Endothelial cell of umbilical vein (primary cell): ENCODE data around the gene RASSF3. TPM values are rescaled to one million over a fixed set of nuclear protein-coding genes. Genes with fewer than 3 reads are reported as not detected.

Experiments used
- BruUV-seq: library from RNA; stranded (reverse); fragments of 400-500 nt; replicated peaks from 2 replicates; lab custom pipeline; 2021; lab: Mats Ljungman, UMichigan
- CTCF ChIA-PET: fragments of 300-600, 350-600 bp; sonication (Branson Sonifier 250); formaldehyde crosslinking; loops from one replicate; lab custom pipeline; 2021; ENCODE audit warnings: antibody characterized with exemption, inconsistent platforms; lab: Charles Lee
- POLR2A ChIA-PET: fragments of 300-600, 350-600 bp; sonication (Branson Sonifier 250); formaldehyde crosslinking; loops from one replicate; lab custom pipeline; 2021; ENCODE audit warnings: antibody characterized with exemption, inconsistent platforms; lab: Charles Lee
- DNase-seq: peaks from one replicate; pipeline ENCODE4 v3.0.0-alpha.2; 2011; ENCODE audit warnings: low read depth, low spot score
- FAIRE-seq: peaks from 2 replicates; lab custom pipeline; 2011; peaks lifted over from hg19 to GRCh38; lab: Jason Lieb, UNC
- H2AFZ ChIP-seq: 2 replicates; pipeline ENCODE4 v1.6.0; 2012; ENCODE audit warnings: low read depth, low read length, control low read depth, inconsistent platforms
- H3K27ac ChIP-seq: 2 replicates; pipeline ENCODE4 v1.5.1; 2011; ENCODE audit warnings: low read depth, mild to moderate bottlenecking, control low read depth, low read length, moderate library complexity; ENCODE audit not compliant: insufficient read depth
- H3K27me3 ChIP-seq, 2 experiments: 2 replicates each; pipeline versions ENCODE4 v1.6.0 to v1.6.1; 2011; ENCODE audit warnings: low read length in 2 of 2, mixed read lengths in 1 of 2; ENCODE audit not compliant: control insufficient read depth in 2 of 2, insufficient read depth in 2 of 2
- H3K36me3 ChIP-seq, 2 experiments: 2 replicates in 1 of 2; 3 replicates in 1 of 2; pipeline ENCODE4 v1.5.1; 2011; ENCODE audit warnings: low read length in 2 of 2, mild to moderate bottlenecking in 1 of 2, moderate library complexity in 1 of 2; ENCODE audit not compliant: control insufficient read depth in 2 of 2, insufficient read depth in 2 of 2; ENCODE audit errors: extremely low read depth in 1 of 2
- H3K4me1 ChIP-seq: 3 replicates; pipeline ENCODE4 v1.5.1; 2011; ENCODE audit warnings: mild to moderate bottlenecking, low read length; ENCODE audit not compliant: control insufficient read depth, insufficient read depth; ENCODE audit errors: extremely low read depth
- H3K4me2 ChIP-seq: 2 replicates; pipeline ENCODE4 v1.6.1; 2011; ENCODE audit warnings: low read length, control low read depth, mixed read lengths; ENCODE audit not compliant: insufficient read depth
- H3K4me3 ChIP-seq, 3 experiments: fragments of 200-600 bp in 1 of 3; sonication (generic), shearing (Covaris generic) in 1 of 3; replicated peaks in 1 of 3; 2 replicates each; pipeline ENCODE4 v1.5.1; 2011 to 2016; ENCODE audit warnings: control low read depth in 3 of 3, low read length in 3 of 3, mild to moderate bottlenecking in 2 of 3, inconsistent platforms in 1 of 3, low read depth in 1 of 3, moderate library complexity in 1 of 3; ENCODE audit not compliant: insufficient read depth in 1 of 3
- H3K79me2 ChIP-seq: 2 replicates; pipeline ENCODE4 v1.6.0; 2012; ENCODE audit warnings: low read length, inconsistent platforms; ENCODE audit not compliant: control insufficient read depth, insufficient read depth
- H3K9ac ChIP-seq: replicated peaks from 2 replicates; pipeline ENCODE3; 2011; ENCODE audit warnings: low read length, control low read depth; ENCODE audit not compliant: insufficient read depth; ENCODE audit errors: extremely low read depth
- H3K9me1 ChIP-seq: replicated peaks from 3 replicates; pipeline ENCODE4 v1.6.0; 2011; ENCODE audit warnings: mild to moderate bottlenecking, low read length; ENCODE audit not compliant: control insufficient read depth, insufficient read depth; ENCODE audit errors: extremely low read depth
- H3K9me3 ChIP-seq: replicated peaks from 2 replicates; pipeline ENCODE4 v1.5.1; 2012; ENCODE audit warnings: low read length, inconsistent platforms; ENCODE audit not compliant: control insufficient read depth, insufficient read depth
- H4K20me1 ChIP-seq: replicated peaks from 2 replicates; pipeline ENCODE3; 2011; ENCODE audit warnings: mild to moderate bottlenecking, low read length; ENCODE audit not compliant: control insufficient read depth, insufficient read depth; ENCODE audit errors: extremely low read depth
- FOS ChIP-seq: IDR thresholded peaks from 2 replicates; pipeline ENCODE4 v1.6.1; 2011; ENCODE audit warnings: mild to moderate bottlenecking, low read length, moderate library complexity, borderline replicate concordance; ENCODE audit not compliant: insufficient read depth
- POLR2A ChIP-seq: IDR thresholded peaks from 2 replicates; pipeline ENCODE4 v1.6.1; 2012; ENCODE audit warnings: low read depth, mild to moderate bottlenecking, control low read depth, low read length
- dilution Hi-C: fragments of 300-500 bp; cut with MboI; formaldehyde crosslinking; loops from one replicate; pipeline ENCODE4 v1.15.0; 2019; ENCODE audit warnings: low sequenced_read_pairs; ENCODE audit not compliant: extremely low pct_ligation_motif_present
- intact Hi-C: fragments of 100-400 bp; cut with micrococcal nuclease; formaldehyde crosslinking; loops from one replicate; pipeline ENCODE4 v1.10.0; 2022
- polyA plus RNA-seq, 4 experiments: library from polyadenylated mRNA; depleted of rRNA in 3 of 4; stranded (reverse) in 3 of 4; unstranded in 1 of 4; fragments of >200 nt; gene quantifications; 2 replicates each; pipeline versions ENCODE4 v1.2.1 to v1.2.3, GENCODE V29; 2011 to 2012; ENCODE audit warnings: missing spikeins in 1 of 4
- total RNA-seq: library from RNA; stranded (reverse); gene quantifications from 2 replicates; pipeline ENCODE4 v1.2.3, GENCODE V29; 2021

The RASSF3 gene
- total and polyA plus RNA-seq, 2 donors (not counting 3 experiments of a cell fraction or from before 2014, with no cell fraction given), result 20.2 to 60.8 TPM

- Histone ChIP-seq H4K20me1 (no peaks in the 10 kb centered on the region), H3K36me3 (peaks cover 5 to 24% of the 10 kb centered on the region in 2 experiments), H3K9ac (no peak overlapping the region), H3K4me2 (no peak overlapping the region), H3K4me3 (no peak overlapping the region), H3K27me3 (no peaks in the 10 kb centered on the region), H3K79me2 (no peaks in the 10 kb centered on the region), H2AFZ (no peak overlapping the region), H3K9me3 (no peaks in the 10 kb centered on the region), H3K4me1 (no peaks in the 10 kb centered on the region), H3K9me1 (no peaks in the 10 kb centered on the region), H3K27ac (no peak overlapping the region)
- dilution Hi-C loops (no loop called here), intact Hi-C loops (no loop called here)
- BruUV-seq, result no TSS peak
- no peak for DNase-seq
- CTCF ChIA-PET, result interaction anchor here (0.7 to 1.5 kb wide), 3 partner anchors 9 to 174 kb away, joined by 3 to 5 read pairs (median 3); no protein-coding TSS in a partner anchor
- no peak for FAIRE-seq
- POLR2A ChIA-PET, result no interaction called here
- TF ChIP-seq POLR2A (no peak), FOS (no peak)
These were observed 113.3 kb downstream of the RASSF3 start for GRCh38 chr12:64723630-64724029.

DNA sequence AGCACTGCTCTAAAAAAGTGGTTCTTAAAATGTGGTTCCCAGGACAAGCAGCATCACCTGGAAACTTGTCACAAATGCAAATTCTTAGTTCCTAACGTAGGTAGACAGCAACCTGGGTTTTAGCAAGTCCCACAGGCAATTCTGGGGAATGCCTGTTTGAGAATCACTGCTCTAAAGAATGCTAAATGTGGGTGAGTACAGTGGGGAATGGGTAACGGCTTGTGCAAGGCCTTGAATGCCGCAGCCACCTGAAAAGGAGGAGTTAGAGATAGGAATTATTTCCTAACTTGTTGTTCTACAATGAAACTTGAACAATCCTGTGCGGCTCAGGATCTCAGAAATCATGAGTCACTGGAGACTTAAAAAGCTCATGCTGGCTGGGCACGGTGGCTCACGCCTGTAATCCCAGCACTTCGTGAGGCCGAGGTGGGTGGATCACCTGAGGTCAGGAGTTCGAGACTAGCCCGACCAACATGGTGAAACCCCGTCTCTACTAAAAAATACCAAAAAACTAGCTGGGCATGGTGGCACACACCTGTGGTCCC is 114.0 kb downstream of the RASSF3 start:
- ChIA-PET CTCF (interaction anchor here (1.5 kb wide), 1 partner anchor 12 kb away, joined by 5 read pairs; no protein-coding TSS in a partner anchor), POLR2A (no interaction called here)
- no peak overlapping the region for H3K4me2 ChIP-seq
- BruUV-seq, result no TSS peak
- no peaks in the 10 kb centered on the region for H4K20me1 ChIP-seq
- H3K9ac ChIP-seq, result no peak overlapping the region
- H2AFZ ChIP-seq, result no peak overlapping the region
- H3K9me3 ChIP-seq, result no peaks in the 10 kb centered on the region
- H3K36me3 ChIP-seq, result peaks cover 5 to 24% of the 10 kb centered on the region in 2 experiments
- FAIRE-seq, result no peak
- intact Hi-C loops, result no loop called here
- no peaks in the 10 kb centered on the region for H3K27me3 ChIP-seq
- H3K27ac ChIP-seq, result no peak overlapping the region
- dilution Hi-C loops, result no loop called here
- no peak for DNase-seq
- no peaks in the 10 kb centered on the region for H3K79me2 ChIP-seq
- no peaks in the 10 kb centered on the region for H3K9me1 ChIP-seq
- no peaks in the 10 kb centered on the region for H3K4me1 ChIP-seq
- TF ChIP-seq FOS, result no peak
- no peak overlapping the region for H3K4me3 ChIP-seq
